Glomerular visceral epithelial cell (primary cell): ENCODE data around the gene TBC1D1.

Experiments used
- DNase-seq: peaks from one replicate; pipeline ENCODE4 v3.0.0-alpha.2; 2016; ENCODE audit errors: extremely low spot score

TBC1D1 gene

DNA sequence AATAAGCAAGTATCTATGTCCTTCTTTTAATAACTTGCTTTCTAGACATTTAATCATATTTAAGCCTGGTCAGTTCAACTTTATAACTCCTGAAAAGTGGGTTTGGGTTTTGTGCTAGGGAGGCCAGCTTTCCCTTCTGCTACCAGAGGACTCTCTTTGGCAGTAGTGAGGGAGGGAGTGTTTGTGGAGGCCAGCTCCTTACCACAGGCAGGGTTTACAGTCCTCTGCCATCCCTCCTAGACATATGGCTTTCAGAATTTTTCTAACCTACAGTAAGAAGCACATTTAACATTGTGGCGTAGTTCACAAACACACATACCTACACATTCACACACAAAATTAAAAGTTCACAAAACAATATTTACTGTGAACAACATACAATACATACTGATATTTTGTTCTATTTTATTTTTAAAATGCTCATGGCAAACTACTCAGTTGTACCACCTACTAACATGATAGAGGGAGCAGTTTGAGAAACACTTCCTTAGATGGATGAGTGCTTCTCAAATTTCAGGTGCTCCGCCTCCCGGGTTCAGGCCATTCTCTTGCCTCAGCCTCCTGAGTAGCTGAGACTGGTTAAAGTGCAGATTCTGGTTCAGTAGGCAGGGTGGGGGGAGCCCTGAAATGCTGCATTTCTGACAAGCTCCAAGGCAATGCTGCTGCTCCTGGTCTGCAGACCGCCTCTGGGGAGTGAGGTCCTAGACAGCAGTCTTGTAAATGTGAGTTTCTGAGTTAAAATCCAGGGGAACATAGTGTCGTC lies 156.0 kb downstream of the TBC1D1 start:
- no peak for DNase-seq

DNA sequence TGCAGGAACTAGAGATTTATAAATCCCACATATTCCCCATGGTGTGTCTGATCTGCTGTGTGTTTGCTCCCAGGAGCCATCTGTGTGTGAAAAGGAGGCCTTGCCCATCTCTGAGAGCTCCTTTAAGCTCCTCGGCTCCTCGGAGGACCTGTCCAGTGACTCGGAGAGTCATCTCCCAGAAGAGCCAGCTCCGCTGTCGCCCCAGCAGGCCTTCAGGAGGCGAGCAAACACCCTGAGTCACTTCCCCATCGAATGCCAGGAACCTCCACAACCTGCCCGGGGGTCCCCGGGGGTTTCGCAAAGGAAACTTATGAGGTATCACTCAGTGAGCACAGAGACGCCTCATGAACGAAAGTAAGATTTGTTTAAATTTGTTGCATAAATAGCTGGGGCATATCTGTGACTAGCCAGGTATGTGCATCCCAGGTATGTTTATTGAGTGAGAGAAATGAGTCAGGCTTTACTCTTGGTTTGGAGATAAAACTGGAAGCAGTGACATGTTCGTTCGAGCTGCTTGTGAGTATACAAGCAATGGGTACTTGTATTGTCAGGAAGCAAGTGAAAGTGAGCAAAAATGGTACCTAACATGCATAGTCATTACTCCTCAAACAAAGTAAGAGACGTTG lies 158.8 kb downstream of the TBC1D1 start:
- DNase-seq = no peak

DNA sequence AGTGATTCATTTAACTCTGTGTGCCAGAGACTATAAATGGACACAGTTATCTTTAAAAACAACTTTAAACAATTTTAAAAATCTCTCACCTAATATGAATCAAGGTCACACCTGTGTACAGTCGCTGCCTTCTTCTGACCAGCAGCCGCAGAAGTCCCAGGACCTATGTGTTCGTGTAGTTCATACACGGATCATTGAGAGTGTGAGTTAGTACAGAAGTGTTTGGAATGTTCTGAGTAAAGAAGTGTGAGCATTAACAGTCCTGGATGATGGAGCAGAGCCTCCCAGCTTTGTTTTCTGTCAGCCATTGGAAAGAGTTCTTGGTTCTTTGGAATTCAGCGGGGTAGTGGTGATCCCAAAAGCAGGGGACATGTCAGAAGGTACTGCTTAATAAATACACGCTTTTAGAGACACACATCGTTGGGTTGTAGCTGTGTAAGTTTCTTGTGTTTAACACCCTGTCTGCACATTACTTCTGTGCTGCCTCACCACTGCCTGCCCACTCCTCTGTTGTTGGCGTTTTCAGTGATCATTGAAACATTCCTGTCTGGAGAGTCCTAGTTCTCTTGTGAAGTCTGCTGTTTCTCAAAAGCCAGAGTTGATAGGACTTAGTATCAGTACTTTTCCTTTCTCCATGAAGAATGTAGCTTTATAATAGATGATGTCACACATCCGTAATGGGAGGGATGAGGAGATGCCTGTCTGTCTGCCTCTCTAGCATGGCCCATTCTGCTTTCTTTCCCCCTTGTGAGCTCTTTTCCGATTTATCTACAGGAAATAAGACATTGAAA lies 159.9 kb downstream of the TBC1D1 start:
- DNase-seq = no peak

DNA sequence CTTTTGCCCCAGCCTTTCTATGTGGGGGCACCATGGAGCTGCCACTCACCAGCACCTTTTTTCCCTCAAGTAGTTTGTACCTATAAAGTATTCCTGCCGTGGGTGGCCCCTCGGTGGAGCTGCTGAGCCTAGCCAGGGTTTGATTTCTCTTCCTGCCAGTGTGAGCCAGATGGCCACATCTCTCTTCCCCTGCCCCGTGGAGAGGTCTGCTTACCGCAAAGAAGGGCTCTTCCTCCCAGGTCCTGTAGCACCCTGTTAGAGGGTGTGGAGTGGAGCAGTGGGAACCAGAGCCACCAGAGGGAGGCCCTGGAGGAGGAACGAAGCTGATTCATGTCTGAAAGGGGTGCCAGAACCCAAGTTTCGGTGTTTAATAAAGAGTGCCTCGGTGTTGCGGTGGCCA lies 164.7 kb downstream of the TBC1D1 start:
- DNase-seq = no peak

GRCh38 chr4:38056011-38056685 lies 165.3 kb downstream of the TBC1D1 start:
- DNase-seq = no peak

GRCh38 chr4:38058151-38058550 lies 167.3 kb downstream of the TBC1D1 start:
- peak; percentile 49 for DNase-seq

DNA sequence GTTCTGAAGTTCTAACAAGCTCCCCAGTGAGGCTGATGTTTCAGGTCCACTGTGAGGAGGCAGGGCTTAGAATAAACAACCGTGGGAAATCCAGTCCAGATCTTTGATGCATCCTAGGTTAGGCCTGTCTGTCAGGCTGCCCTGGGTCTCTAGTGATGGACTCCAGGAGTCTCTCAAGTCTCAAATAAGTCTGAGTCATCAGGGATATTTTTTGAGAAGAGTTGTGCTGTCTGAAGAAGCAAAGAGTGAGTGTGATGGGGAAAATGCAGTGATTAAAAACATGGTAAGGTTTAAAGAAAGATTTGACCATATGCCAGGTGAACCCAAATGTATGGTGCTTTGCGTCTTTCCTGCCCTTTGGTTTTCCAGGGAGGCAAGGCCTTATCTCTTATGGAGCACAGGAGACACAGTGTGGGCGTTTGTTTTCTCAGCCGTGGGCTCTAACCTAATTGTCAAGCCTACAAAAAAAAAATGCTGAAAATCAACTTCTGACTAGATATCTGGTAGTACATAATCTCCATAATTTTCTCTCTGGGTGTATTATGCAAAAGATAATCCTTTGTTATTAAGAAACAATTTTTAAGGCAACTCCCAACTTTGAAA lies 170.0 kb downstream of the TBC1D1 start:
- peak; percentile 47 for DNase-seq

DNA sequence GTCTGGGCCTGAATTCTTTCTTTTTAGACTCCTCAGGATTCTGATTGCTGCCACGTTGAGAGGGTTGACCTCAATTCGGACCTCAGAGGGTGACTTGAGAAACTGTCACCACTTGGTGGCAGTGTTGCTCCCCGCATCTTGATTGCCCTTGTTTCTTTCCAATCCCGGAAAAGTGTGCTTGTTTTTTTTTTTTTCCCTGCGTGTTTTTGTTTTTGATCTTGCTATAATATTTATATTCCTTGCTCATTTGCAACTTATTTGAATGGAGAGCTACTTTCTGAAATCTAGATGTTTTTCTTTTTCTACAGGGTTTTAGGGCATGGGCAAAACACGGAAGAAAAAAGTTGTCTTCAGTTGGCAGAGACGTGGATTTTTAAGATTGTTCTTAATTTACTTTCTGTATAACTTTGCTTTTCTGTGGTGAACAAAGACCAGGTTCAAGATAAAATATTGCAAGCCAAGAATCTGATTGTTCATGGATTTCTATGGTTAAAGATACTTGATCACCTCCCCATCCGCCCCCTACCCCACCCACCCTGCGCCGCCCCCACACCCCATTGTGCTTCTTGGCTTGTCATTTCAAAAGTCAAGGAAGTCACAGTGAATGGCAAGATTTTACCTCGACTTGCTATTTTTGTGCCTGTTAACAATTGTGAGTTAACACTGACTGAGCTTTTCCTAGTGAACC lies 171.3 kb downstream of the TBC1D1 start:
- DNase-seq = peak; percentile 75

- no peak for DNase-seq
These were observed 171.9 kb downstream of the TBC1D1 start for GRCh38 chr4:38062776-38063097.

DNA sequence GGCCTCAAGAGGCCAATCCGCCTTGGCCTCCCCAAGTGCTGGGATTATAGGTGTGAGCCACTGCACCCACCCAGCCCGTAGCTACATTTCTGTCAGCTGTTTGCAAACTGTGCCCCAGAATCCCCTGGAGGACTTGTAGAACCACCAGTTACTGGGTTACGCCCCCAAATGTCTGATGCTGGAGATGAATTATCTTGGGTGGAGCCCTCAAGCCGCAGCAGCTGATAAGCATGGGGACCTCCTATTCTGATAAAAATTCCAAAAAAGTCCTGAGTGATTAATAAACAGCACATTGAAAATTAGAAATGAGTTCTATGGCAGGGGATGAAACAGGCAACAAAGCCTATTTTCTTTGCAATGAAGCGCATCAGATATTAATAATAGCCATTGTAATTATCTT lies 174.3 kb downstream of the TBC1D1 start:
- DNase-seq = no peak

GRCh38 chr4:38065900-38066299 lies 175.0 kb downstream of the TBC1D1 start:
- no peak for DNase-seq

- no peak for DNase-seq
These were observed 176.6 kb downstream of the TBC1D1 start for GRCh38 chr4:38067499-38067898.

DNA sequence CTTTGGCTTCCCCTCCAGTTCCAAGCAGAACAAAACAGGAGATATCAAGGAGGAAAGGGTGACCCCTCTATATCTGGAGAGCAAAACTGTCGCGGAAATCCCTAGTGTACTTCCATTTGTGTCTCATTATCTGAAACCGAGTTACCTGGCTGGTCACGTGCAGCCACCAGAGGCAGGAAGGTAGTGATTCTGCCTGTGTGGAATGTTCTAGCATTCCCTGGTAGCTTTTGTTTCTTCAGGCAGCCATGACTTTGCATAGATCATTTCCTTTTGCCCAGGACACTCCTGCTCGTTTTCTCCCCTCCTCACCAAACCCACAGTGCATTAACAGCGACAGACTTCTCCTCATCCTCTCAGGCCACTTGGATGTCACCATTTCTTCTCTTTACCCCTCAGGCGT lies 177.2 kb downstream of the TBC1D1 start:
- DNase-seq = no peak

GRCh38 chr4:38069271-38069760 lies 178.4 kb downstream of the TBC1D1 start:
- DNase-seq = no peak

- DNase-seq = no peak
These were observed 181.0 kb downstream of the TBC1D1 start for GRCh38 chr4:38071801-38072431.

DNA sequence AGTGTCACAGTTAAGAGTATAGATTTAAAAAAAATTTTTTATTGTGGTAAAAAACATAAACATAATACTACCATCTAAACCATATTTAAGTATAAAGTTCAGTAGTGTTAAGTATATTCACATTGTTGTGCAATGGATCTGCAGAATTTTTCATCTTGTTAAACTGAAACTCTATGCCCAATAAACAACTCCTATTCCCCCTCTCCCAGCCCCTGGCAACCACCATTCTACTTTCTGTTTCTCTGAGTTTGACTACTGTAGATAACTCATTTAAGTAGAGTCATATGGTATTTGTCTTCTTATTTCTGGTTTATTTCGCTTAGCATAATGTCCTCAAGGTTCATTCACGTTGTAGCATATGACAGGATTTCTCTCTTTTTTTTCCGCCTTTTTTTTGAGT lies 181.7 kb downstream of the TBC1D1 start:
- no peak for DNase-seq

GRCh38 chr4:38073596-38074234 lies 182.8 kb downstream of the TBC1D1 start:
- DNase-seq = no peak

DNA sequence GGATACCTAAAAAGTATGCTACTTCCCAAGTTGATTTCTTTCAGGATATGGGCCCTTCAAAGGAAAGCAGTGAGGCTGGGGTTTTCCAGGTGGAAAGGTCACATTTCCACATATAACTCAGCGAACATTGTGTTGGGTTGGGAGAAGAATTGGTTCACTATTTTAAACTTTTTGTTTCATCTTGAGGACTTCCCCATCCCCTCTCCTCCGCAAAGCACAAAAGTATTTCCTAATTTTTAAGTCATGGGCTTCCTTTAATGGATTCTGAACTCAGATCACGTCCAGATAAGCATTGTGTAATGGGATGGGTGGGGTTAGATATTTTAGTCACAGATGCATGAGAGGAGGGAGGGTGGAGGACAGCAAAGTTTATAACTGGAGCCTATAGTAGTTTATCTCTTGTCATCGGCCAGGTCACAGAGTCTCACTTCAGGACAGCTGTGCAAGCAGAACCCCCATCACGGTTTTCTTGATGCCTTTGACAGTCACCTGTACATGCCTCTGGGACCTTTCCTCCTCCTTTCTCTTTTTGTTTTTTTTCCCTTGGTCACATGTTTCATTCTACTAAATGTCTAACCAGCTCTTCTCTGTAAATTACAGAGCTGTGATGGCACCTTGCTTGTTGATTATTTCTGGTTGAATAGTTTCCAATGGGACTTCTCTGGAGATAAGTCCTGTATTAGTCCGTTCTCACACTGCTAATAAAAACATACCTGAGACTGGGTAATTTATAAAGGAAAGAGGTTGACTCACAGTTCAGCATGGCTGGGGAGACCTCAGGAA lies 184.7 kb downstream of the TBC1D1 start:
- no peak for DNase-seq

DNA sequence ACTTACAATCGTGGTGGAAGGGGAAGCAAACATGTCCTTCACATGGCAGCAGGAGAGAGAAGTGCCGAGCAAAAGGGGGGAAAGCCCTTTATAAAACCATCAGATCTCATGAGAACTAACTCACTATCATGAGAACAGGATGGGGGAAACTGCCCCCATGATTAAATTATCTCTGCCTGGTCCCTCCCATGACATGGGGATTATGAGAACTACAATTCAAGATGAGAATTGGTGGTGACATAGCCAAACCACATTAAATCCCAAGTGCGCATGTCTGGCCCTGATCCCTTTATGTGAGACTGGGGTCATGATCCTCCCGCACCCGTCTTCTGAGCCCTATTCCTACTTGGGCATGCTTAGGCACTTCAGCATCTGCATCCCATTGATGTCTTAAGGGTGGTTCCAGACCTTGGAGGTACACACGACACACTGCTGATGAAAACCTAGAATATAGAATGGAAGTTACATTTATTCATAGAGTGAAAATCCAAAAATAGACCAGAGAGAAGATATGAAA lies 185.3 kb downstream of the TBC1D1 start:
- no peak for DNase-seq
